ENCODE measurements around the gene CNTD1.
"Not testable (repeated sequence)": the region's sequence is repeated elsewhere in the genome, so short reads cannot be mapped to it uniquely, and the experiment has no call there.

CNTD1 gene

GRCh38 chr17:42855048-42855596 lies 56.5 kb downstream of the CNTD1 start:
- Histone ChIP-seq H3K4me2 (ENCODE audit: low read length) (no peak overlapping the region), H4K91ac (ENCODE audit: low read depth, low read length) (no peak overlapping the region), H3K18ac (ENCODE audit: low read length) (no peak overlapping the region), H3K4me1 (ENCODE audit: control insufficient read depth in 1 of 2, insufficient read depth in 2 of 2, low read length in 2 of 2) (no peaks in the 10 kb centered on the region), H2BK120ac (ENCODE audit: insufficient read depth, low read length, poor library complexity) (no peak overlapping the region), H4K12ac (ENCODE audit: low read depth, low read length) (no peak overlapping the region), H2BK5ac (ENCODE audit: low read depth, low read length, poor library complexity) (no peak overlapping the region), H3K79me1 (ENCODE audit: low read length) (no peaks in the 10 kb centered on the region), H3K9me3 (ENCODE audit: insufficient read depth, low read depth, low read length) (no peaks in the 10 kb centered on the region), H2AK5ac (ENCODE audit: low read length) (no peak overlapping the region), H2AFZ (ENCODE audit: insufficient read depth, low read length, poor library complexity) (no peak overlapping the region), H3K9ac (ENCODE audit: low read length) (no peak overlapping the region), H3K4me3 (ENCODE audit: low read depth, low read length) (no peak overlapping the region), H3K36me3 (ENCODE audit: control insufficient read depth in 1 of 2, insufficient read depth in 2 of 2, low read length in 2 of 2) (no peaks in the 10 kb centered on the region), H2BK12ac (ENCODE audit: low read length) (no peak overlapping the region), H3K14ac (ENCODE audit: low read length) (no peak overlapping the region), H3K79me2 (ENCODE audit: control insufficient read depth, insufficient read depth, low read length, poor library complexity) (no peaks in the 10 kb centered on the region), H3K23ac (ENCODE audit: low read length) (no peak overlapping the region), H4K8ac (ENCODE audit: low read depth, low read length) (no peak overlapping the region), H3K27ac (ENCODE audit: low read depth, low read length) (no peak overlapping the region), H3K27me3 (ENCODE audit: insufficient read depth, low read length) (no peaks in the 10 kb centered on the region), H3K4ac (ENCODE audit: low read depth, low read length) (no peak overlapping the region)
- no CpG with 5 or more reads among the region's 8 CpGs for WGBS (ENCODE audit: extremely low coverage, insufficient coverage, insufficient read length)
- DNase-seq: no peak

GRCh38 chr17:42856093-42856492 lies 57.4 kb downstream of the CNTD1 start:
- not testable (repeated sequence) for H3K14ac ChIP-seq (ENCODE audit: low read length); H3K9ac ChIP-seq (ENCODE audit: low read length); H2BK5ac ChIP-seq (ENCODE audit: low read depth, low read length, poor library complexity); H2BK12ac ChIP-seq (ENCODE audit: low read length); H3K9me3 ChIP-seq (ENCODE audit: insufficient read depth, low read depth, low read length); H4K8ac ChIP-seq (ENCODE audit: low read depth, low read length); H2AFZ ChIP-seq (ENCODE audit: insufficient read depth, low read length, poor library complexity); H2AK5ac ChIP-seq (ENCODE audit: low read length); H3K4me2 ChIP-seq (ENCODE audit: low read length); H2BK120ac ChIP-seq (ENCODE audit: insufficient read depth, low read length, poor library complexity); H4K91ac ChIP-seq (ENCODE audit: low read depth, low read length); H3K4me1 ChIP-seq (ENCODE audit: control insufficient read depth in 1 of 2, insufficient read depth in 2 of 2, low read length in 2 of 2); H3K27ac ChIP-seq (ENCODE audit: low read depth, low read length); DNase-seq; H3K79me2 ChIP-seq (ENCODE audit: control insufficient read depth, insufficient read depth, low read length, poor library complexity); H3K4me3 ChIP-seq (ENCODE audit: low read depth, low read length); H3K23ac ChIP-seq (ENCODE audit: low read length); H4K12ac ChIP-seq (ENCODE audit: low read depth, low read length); H3K4ac ChIP-seq (ENCODE audit: low read depth, low read length); H3K36me3 ChIP-seq (ENCODE audit: control insufficient read depth in 1 of 2, insufficient read depth in 2 of 2, low read length in 2 of 2); H3K27me3 ChIP-seq (ENCODE audit: insufficient read depth, low read length); H3K79me1 ChIP-seq (ENCODE audit: low read length); H3K18ac ChIP-seq (ENCODE audit: low read length)
- WGBS (ENCODE audit: extremely low coverage, insufficient coverage, insufficient read length): no CpG with 5 or more reads among the region's 8 CpGs

- not testable (repeated sequence) for H2AFZ ChIP-seq (ENCODE audit: insufficient read depth, low read length, poor library complexity); H3K9ac ChIP-seq (ENCODE audit: low read length); H3K4me2 ChIP-seq (ENCODE audit: low read length); H3K9me3 ChIP-seq (ENCODE audit: insufficient read depth, low read depth, low read length); H3K14ac ChIP-seq (ENCODE audit: low read length); H3K4me3 ChIP-seq (ENCODE audit: low read depth, low read length); H2AK5ac ChIP-seq (ENCODE audit: low read length); H3K4me1 ChIP-seq (ENCODE audit: control insufficient read depth in 1 of 2, insufficient read depth in 2 of 2, low read length in 2 of 2); H2BK12ac ChIP-seq (ENCODE audit: low read length); H3K79me1 ChIP-seq (ENCODE audit: low read length); H2BK5ac ChIP-seq (ENCODE audit: low read depth, low read length, poor library complexity); H3K23ac ChIP-seq (ENCODE audit: low read length); H2BK120ac ChIP-seq (ENCODE audit: insufficient read depth, low read length, poor library complexity); H4K12ac ChIP-seq (ENCODE audit: low read depth, low read length); H3K79me2 ChIP-seq (ENCODE audit: control insufficient read depth, insufficient read depth, low read length, poor library complexity); DNase-seq; H3K36me3 ChIP-seq (ENCODE audit: control insufficient read depth in 1 of 2, insufficient read depth in 2 of 2, low read length in 2 of 2); H3K27ac ChIP-seq (ENCODE audit: low read depth, low read length); H4K91ac ChIP-seq (ENCODE audit: low read depth, low read length); H3K18ac ChIP-seq (ENCODE audit: low read length); H3K4ac ChIP-seq (ENCODE audit: low read depth, low read length); H4K8ac ChIP-seq (ENCODE audit: low read depth, low read length); H3K27me3 ChIP-seq (ENCODE audit: insufficient read depth, low read length)
- no CpG with 5 or more reads among the region's 8 CpGs for WGBS (ENCODE audit: extremely low coverage, insufficient coverage, insufficient read length)
Observed at GRCh38 chr17:42856516-42856915, 57.9 kb downstream of the CNTD1 start.

- Histone ChIP-seq H3K4me2 (ENCODE audit: low read length) (no peak overlapping the region), H4K91ac (ENCODE audit: low read depth, low read length) (no peak overlapping the region), H3K27me3 (ENCODE audit: insufficient read depth, low read length) (no peaks in the 10 kb centered on the region), H3K36me3 (ENCODE audit: control insufficient read depth in 1 of 2, insufficient read depth in 2 of 2, low read length in 2 of 2) (no peaks in the 10 kb centered on the region), H3K14ac (ENCODE audit: low read length) (no peak overlapping the region), H3K79me2 (ENCODE audit: control insufficient read depth, insufficient read depth, low read length, poor library complexity) (no peaks in the 10 kb centered on the region), H2BK5ac (ENCODE audit: low read depth, low read length, poor library complexity) (no peak overlapping the region), H2AK5ac (ENCODE audit: low read length) (no peak overlapping the region), H4K8ac (ENCODE audit: low read depth, low read length) (no peak overlapping the region), H3K79me1 (ENCODE audit: low read length) (no peaks in the 10 kb centered on the region), H4K12ac (ENCODE audit: low read depth, low read length) (no peak overlapping the region), H3K27ac (ENCODE audit: low read depth, low read length) (no peak overlapping the region), H2BK120ac (ENCODE audit: insufficient read depth, low read length, poor library complexity) (no peak overlapping the region), H3K4me3 (ENCODE audit: low read depth, low read length) (no peak overlapping the region), H3K9ac (ENCODE audit: low read length) (no peak overlapping the region), H3K9me3 (ENCODE audit: insufficient read depth, low read depth, low read length) (no peaks in the 10 kb centered on the region), H2AFZ (ENCODE audit: insufficient read depth, low read length, poor library complexity) (no peak overlapping the region), H2BK12ac (ENCODE audit: low read length) (no peak overlapping the region), H3K4ac (ENCODE audit: low read depth, low read length) (no peak overlapping the region), H3K18ac (ENCODE audit: low read length) (no peak overlapping the region), H3K4me1 (ENCODE audit: control insufficient read depth in 1 of 2, insufficient read depth in 2 of 2, low read length in 2 of 2) (no peaks in the 10 kb centered on the region), H3K23ac (ENCODE audit: low read length) (no peak overlapping the region)
- DNase-seq: no peak
- WGBS (ENCODE audit: extremely low coverage, insufficient coverage, insufficient read length): no CpG with 5 or more reads among the region's 1 CpG
Observed at GRCh38 chr17:42857389-42857788, 58.7 kb downstream of the CNTD1 start.

Data from trophoblast cell (in vitro differentiated cells and primary cell).